ENCODE results near the gene KCNQ1.

KCNQ1 gene

DNA sequence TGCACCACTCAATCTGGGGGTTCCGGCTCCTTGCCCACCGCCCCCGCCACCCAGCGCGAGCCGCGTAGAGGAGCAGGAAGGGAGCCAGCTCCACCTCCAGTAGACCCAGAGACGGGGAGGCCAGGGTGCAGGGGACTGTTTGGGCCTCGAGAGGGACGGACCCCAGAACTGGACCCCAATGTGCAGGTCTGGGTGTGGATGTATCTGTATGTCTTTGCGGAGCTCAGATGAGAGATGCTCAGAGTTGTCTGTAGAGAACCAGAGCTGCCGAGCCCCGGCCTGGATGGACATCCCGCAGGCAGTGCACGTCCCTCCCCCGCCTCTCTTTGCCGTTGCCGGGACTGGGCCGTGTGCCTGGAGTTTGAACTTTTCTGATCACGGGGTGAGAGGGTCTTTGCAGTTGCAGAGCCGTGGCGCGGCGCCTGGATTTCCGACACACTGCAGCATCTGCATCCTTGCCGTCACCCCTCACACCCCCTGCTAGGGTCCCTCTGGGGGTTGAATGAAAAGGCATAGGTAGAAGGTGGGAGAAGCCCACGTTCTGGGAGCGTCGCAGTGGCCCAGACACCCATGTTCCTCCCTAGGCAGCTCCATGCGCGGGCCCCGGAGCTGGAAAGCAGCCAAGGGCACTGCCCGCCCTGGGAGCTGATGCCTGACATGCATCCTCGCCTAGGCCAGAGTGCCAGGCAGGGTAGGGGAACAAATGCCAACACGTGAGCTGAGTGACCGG lies 105.2 kb downstream of the KCNQ1 start:
- no peak for TF ChIP-seq CTCF (IDR thresholded peaks at IDR 0.05; ENCODE audit: low read depth, low read length)
- H3K9me3 ChIP-seq: no peaks in the 10 kb centered on the region
- H3K4me1 ChIP-seq: no peaks in the 10 kb centered on the region
- no peak overlapping the region for H3K4me3 ChIP-seq (ENCODE audit: low read depth, low read length)
- no peaks in the 10 kb centered on the region for H3K27me3 ChIP-seq
- H3K36me3 ChIP-seq: no peaks in the 10 kb centered on the region
- peak; percentile 0 for DNase-seq

GRCh38 chr11:2550606-2550970 lies 105.8 kb downstream of the KCNQ1 start:
- H3K9me3 ChIP-seq: no peaks in the 10 kb centered on the region
- no peaks in the 10 kb centered on the region for H3K27me3 ChIP-seq
- no peak overlapping the region for H3K4me3 ChIP-seq (ENCODE audit: low read depth, low read length)
- H3K36me3 ChIP-seq: no peaks in the 10 kb centered on the region
- TF ChIP-seq CTCF (IDR thresholded peaks at IDR 0.05; ENCODE audit: low read depth, low read length): no peak
- no peaks in the 10 kb centered on the region for H3K4me1 ChIP-seq
- peak; percentile 1 for DNase-seq

DNA sequence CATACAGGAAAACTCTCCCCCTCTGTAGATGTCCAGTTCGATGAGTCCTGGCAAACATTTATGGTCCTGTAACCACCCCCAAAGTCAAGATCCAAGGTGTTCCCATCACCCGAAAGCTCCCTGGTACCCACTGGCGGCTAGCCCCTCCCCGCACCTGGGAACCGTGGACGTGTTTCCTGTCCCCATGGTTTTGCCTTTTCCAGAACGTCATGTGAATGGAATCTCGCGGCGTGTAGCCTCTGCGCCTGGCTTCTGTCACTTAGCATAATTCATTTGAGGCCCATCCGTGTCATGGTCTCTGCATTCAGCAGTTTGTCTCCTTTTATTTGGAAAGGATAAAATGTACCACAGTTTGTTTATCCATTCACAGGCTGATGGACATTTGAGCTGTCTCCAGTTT lies 106.3 kb downstream of the KCNQ1 start:
- Histone ChIP-seq H3K36me3 (no peaks in the 10 kb centered on the region), H3K27me3 (no peaks in the 10 kb centered on the region), H3K4me3 (ENCODE audit: low read depth, low read length) (no peak overlapping the region), H3K9me3 (no peaks in the 10 kb centered on the region), H3K4me1 (no peaks in the 10 kb centered on the region)
- TF ChIP-seq CTCF (IDR thresholded peaks at IDR 0.05; ENCODE audit: low read depth, low read length): no peak
- DNase-seq: peak; percentile 0

DNA sequence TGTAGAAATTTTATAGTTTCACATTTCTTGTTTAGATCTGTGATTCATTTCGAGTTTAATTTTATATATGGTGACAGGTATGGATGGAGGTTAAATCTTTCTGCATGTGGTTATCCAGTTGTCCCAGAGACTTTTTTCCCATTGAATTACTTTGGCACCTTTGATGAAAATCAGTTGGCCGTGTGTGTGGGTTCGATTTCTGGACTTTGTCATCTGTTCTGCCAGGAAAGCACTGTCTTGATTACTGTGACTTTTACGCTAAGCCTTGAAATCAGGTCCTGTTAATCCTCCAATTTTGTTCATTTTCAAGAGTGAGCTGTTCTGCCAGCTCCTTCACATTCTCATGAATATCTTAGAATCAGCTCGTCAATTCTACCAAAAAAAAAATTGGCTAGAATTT lies 107.4 kb downstream of the KCNQ1 start:
- Histone ChIP-seq H3K36me3 (no peaks in the 10 kb centered on the region), H3K27me3 (no peaks in the 10 kb centered on the region), H3K9me3 (no peaks in the 10 kb centered on the region), H3K4me3 (ENCODE audit: low read depth, low read length) (no peak overlapping the region), H3K4me1 (no peaks in the 10 kb centered on the region)
- TF ChIP-seq CTCF (IDR thresholded peaks at IDR 0.05; ENCODE audit: low read depth, low read length): no peak
- no peak for DNase-seq

GRCh38 chr11:2553198-2553597 lies 108.4 kb downstream of the KCNQ1 start:
- Histone ChIP-seq H3K9me3 (no peaks in the 10 kb centered on the region), H3K4me1 (no peaks in the 10 kb centered on the region), H3K27me3 (no peaks in the 10 kb centered on the region), H3K4me3 (ENCODE audit: low read depth, low read length) (no peak overlapping the region), H3K36me3 (no peaks in the 10 kb centered on the region)
- DNase-seq: no peak
- TF ChIP-seq CTCF (IDR thresholded peaks at IDR 0.05; ENCODE audit: low read depth, low read length): no peak

DNA sequence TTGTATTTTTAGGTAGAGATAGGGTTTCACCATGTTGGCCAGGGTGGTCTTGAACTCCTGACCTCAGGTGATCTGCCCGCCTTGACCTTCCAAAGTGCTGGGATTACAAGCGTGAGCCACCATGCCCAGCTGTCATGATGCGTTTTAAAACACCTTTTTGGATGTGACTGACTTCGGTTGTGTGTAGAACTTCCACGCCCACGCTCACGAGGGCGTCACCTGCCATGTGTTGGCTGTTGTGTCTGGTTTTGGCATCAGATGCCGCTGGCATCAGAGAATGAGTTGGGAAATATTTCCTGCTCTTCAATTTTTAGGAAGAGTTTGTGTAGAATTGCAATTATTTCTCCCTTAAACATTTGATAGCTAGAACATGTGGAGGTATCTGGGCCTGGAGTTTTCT lies 109.1 kb downstream of the KCNQ1 start:
- Histone ChIP-seq H3K27me3 (no peaks in the 10 kb centered on the region), H3K4me1 (no peaks in the 10 kb centered on the region)
- DNase-seq: no peak

More for the DNA sequence above, 109.1 kb downstream of the KCNQ1 start:
- Histone ChIP-seq H3K9me3 (no peaks in the 10 kb centered on the region), H3K36me3 (no peaks in the 10 kb centered on the region), H3K4me3 (ENCODE audit: low read depth, low read length) (no peak overlapping the region)
- TF ChIP-seq CTCF (IDR thresholded peaks at IDR 0.05; ENCODE audit: low read depth, low read length): no peak

Measured in BE2C (cell line).